ENCODE measurements around the gene ZRANB1. TPM values are rescaled to one million over a fixed set of nuclear protein-coding genes. Genes with fewer than 3 reads are reported as not detected.
A peak's percentile ranks its signal among the peaks of the same experiment; 100 is the strongest.

The ZRANB1 gene
- polyA plus RNA-seq, 1 of the 3 experiments (the other 2 are of a cell fraction): 6.2 TPM

DNA sequence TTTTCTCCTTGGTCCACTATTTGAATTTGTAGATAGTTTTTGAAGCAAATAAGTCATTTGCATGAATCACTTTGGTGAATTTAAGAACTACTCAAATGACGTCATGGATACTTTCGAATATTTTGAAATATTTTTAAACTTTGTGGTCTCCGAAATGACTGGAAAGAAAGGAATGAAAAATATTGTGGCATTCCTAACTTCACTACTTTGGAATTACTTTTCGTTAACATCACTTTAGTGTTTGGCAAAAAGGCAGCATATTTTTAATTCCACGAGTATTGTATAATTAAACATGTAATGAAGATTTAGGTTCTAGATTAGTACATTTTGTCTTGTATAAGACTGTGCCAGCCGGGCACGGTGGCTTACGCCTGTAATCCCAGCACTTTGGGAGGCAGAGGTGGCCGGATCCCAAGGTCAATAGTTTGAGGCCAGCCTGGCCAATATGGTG is 35.3 kb upstream of the ZRANB1 start (continued):
- TF ChIP-seq, protein P1, sequence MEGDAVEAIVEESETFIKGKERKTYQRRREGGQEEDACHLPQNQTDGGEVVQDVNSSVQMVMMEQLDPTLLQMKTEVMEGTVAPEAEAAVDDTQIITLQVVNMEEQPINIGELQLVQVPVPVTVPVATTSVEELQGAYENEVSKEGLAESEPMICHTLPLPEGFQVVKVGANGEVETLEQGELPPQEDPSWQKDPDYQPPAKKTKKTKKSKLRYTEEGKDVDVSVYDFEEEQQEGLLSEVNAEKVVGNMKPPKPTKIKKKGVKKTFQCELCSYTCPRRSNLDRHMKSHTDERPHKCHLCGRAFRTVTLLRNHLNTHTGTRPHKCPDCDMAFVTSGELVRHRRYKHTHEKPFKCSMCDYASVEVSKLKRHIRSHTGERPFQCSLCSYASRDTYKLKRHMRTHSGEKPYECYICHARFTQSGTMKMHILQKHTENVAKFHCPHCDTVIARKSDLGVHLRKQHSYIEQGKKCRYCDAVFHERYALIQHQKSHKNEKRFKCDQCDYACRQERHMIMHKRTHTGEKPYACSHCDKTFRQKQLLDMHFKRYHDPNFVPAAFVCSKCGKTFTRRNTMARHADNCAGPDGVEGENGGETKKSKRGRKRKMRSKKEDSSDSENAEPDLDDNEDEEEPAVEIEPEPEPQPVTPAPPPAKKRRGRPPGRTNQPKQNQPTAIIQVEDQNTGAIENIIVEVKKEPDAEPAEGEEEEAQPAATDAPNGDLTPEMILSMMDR (IDR thresholded peaks at IDR 0.05): no peak
- TF ChIP-seq JUND (IDR thresholded peaks at IDR 0.05) (peak; percentile 73), TAF1 (IDR thresholded peaks at IDR 0.05; ENCODE audit: borderline replicate concordance, low read depth, low read length) (no peak), ZBTB33 (IDR thresholded peaks at IDR 0.05; ENCODE audit: borderline replicate concordance, low read depth) (no peak), NRF1 (IDR thresholded peaks at IDR 0.05; ENCODE audit: low read depth, low read length) (no peak), RFX5 (IDR thresholded peaks at IDR 0.05; ENCODE audit: low read length) (no peak), FOXM1 (IDR thresholded peaks at IDR 0.05; ENCODE audit: low read depth) (no peak), MEF2A (IDR thresholded peaks at IDR 0.05; ENCODE audit: borderline replicate concordance, low read depth) (peak; percentile 58; the same call in 1 of the 2 replicates), GATA2 (CRISPR knock-in tag; IDR thresholded peaks at IDR 0.05) (no peak), CHD2 (IDR thresholded peaks at IDR 0.05; ENCODE audit: low read length, partially characterized antibody) (no peak), TEAD4 (IDR thresholded peaks at IDR 0.05; ENCODE audit: borderline replicate concordance, insufficient read depth) (peak; percentile 72; the same call in 1 of the 2 replicates), EP300 (IDR thresholded peaks at IDR 0.05; ENCODE audit: borderline replicate concordance in 1 of 2, low read depth in 1 of 2, low read length in 1 of 2) (no peak), RXRA (IDR thresholded peaks at IDR 0.05; ENCODE audit: borderline replicate concordance, low read depth) (no peak), MXI1 (IDR thresholded peaks at IDR 0.05; ENCODE audit: low read depth, low read length) (no peak), ELF1 (IDR thresholded peaks at IDR 0.05) (no peak)
- TF ChIP-seq, protein P2, sequence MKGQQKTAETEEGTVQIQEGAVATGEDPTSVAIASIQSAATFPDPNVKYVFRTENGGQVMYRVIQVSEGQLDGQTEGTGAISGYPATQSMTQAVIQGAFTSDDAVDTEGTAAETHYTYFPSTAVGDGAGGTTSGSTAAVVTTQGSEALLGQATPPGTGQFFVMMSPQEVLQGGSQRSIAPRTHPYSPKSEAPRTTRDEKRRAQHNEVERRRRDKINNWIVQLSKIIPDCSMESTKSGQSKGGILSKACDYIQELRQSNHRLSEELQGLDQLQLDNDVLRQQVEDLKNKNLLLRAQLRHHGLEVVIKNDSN (IDR thresholded peaks at IDR 0.05; ENCODE audit: borderline replicate concordance, low read depth): no peak
- TF ChIP-seq, protein P3, sequence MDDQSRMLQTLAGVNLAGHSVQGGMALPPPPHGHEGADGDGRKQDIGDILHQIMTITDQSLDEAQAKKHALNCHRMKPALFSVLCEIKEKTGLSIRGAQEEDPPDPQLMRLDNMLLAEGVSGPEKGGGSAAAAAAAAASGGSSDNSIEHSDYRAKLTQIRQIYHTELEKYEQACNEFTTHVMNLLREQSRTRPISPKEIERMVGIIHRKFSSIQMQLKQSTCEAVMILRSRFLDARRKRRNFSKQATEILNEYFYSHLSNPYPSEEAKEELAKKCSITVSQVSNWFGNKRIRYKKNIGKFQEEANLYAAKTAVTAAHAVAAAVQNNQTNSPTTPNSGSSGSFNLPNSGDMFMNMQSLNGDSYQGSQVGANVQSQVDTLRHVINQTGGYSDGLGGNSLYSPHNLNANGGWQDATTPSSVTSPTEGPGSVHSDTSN (IDR thresholded peaks at IDR 0.05): no peak

DNA sequence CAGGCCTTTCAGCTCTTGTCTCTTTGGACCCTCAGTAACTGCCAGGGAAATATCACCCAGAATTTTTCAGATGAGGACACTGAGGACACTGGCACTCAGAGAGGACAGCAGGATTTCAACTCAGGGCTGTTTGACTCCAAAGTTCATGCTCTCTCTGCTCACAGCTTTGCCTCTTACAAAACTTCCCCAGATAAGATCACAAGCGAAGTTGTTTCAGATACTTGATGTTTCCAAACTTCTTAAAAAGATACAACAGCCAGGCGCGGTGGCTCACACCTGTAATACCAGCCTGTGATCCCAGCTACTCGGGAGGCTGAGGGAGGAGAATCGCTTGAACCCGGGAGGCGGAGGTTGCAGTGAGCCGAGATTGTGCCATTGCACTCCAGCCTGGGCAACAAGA is 32.4 kb upstream of the ZRANB1 start:
- H2AFZ ChIP-seq (ENCODE audit: low read depth): no peak overlapping the region
- H3K9ac ChIP-seq: no peak overlapping the region
- H3K9me3 ChIP-seq: no peaks in the 10 kb centered on the region
- H3F3A ChIP-seq (replicated peaks; ENCODE audit: insufficient read depth): peaks cover 15% of the 10 kb centered on the region
- no peaks in the 10 kb centered on the region for H3K9me2 ChIP-seq
- 89% methylated on average over 6 of the region's 8 CpGs for WGBS (ENCODE audit: low lambda C conversion rate)
- no peaks in the 10 kb centered on the region for H4K20me1 ChIP-seq (ENCODE audit: insufficient read depth)
- ChIA-PET POLR2A (no interaction called here), CTCF (no interaction called here)
- peaks cover 0 to 20% of the 10 kb centered on the region in 2 experiments; a peak in 1 of 4 replicates for H3K4me1 ChIP-seq (ENCODE audit: control insufficient read depth in 1 of 2, insufficient read depth in 2 of 2, low read depth in 1 of 2, low read length in 1 of 2)
- no peaks in the 10 kb centered on the region for H3K36me3 ChIP-seq (replicated peaks in 1 of 2; ENCODE audit: control insufficient read depth in 1 of 2, insufficient read depth in 2 of 2, low read length in 1 of 2)
- no peak overlapping the region for H3K27ac ChIP-seq (ENCODE audit: low read depth in 2 of 2, low read length in 1 of 2)
- H3K79me2 ChIP-seq (ENCODE audit: insufficient read depth): no peaks in the 10 kb centered on the region
- no peaks in the 10 kb centered on the region for H3K27me3 ChIP-seq (ENCODE audit: insufficient read depth)
- no peak overlapping the region for H3K4me3 ChIP-seq (ENCODE audit: low read depth in 2 of 2, low read length in 1 of 2)
- no peak for DNase-seq
- no peak overlapping the region for H3K4me2 ChIP-seq
- TF ChIP-seq REST (IDR thresholded peaks at IDR 0.05; ENCODE audit: low read depth, low read length) (no peak), YY1 (IDR thresholded peaks at IDR 0.05; ENCODE audit: low read depth) (no peak), FOSL2 (IDR thresholded peaks at IDR 0.05; ENCODE audit: borderline replicate concordance, low read depth) (no peak)
- TF ChIP-seq, protein P3 (IDR thresholded peaks at IDR 0.05): no peak
- TF ChIP-seq, protein P4, sequence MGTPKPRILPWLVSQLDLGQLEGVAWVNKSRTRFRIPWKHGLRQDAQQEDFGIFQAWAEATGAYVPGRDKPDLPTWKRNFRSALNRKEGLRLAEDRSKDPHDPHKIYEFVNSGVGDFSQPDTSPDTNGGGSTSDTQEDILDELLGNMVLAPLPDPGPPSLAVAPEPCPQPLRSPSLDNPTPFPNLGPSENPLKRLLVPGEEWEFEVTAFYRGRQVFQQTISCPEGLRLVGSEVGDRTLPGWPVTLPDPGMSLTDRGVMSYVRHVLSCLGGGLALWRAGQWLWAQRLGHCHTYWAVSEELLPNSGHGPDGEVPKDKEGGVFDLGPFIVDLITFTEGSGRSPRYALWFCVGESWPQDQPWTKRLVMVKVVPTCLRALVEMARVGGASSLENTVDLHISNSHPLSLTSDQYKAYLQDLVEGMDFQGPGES (IDR thresholded peaks at IDR 0.05; ENCODE audit: low read depth, low read length): no peak

All from SK-N-SH (cell line).